HepG2 (cell line): ENCODE data around the gene SAP130. TPM values are rescaled to one million over a fixed set of nuclear protein-coding genes. Genes with fewer than 3 reads are reported as not detected.

ENCODE experiments used
- ATAC-seq: fragments of 200-7000 bp; cut with Tn5 transposase; 3 replicates; pipeline ENCODE4 v1.9.1; 2020; ENCODE audit warnings: mild to moderate bottlenecking, moderate library complexity
- BruUV-seq: library from RNA; stranded (reverse); fragments of 400-500 nt; replicated peaks from 2 replicates; lab custom pipeline; 2021; lab: Mats Ljungman, UMichigan
- CTCF ChIA-PET: fragments of 300-600 bp; formaldehyde crosslinking; extraction: SDS; loops from one replicate; lab custom pipeline; 2021; ENCODE audit warnings: low total read pairs, inconsistent platforms, low intra/inter-chr PET ratio; lab: Yijun Ruan, JAX
- POLR2A ChIA-PET: fragments of 350-600 bp; sonication (Branson Sonifier 250); formaldehyde crosslinking; loops from one replicate; lab custom pipeline; 2020; ENCODE audit warnings: antibody characterized with exemption, inconsistent platforms; lab: Yijun Ruan, JAX
- DNase-seq: peaks from one replicate; pipeline ENCODE4 v3.0.0-alpha.2; 2015; ENCODE audit warnings: low spot score
- FAIRE-seq: peaks from 3 replicates; lab custom pipeline; 2011; peaks lifted over from hg19 to GRCh38; lab: Jason Lieb, UNC
- H2AFZ ChIP-seq: one replicate; pipeline ENCODE4 v1.6.1; 2011; ENCODE audit warnings: low read length, inconsistent platforms
- H3K27ac ChIP-seq: fragments of 300-600 bp; 3 replicates; pipeline ENCODE4 v1.8.0; 2011; ENCODE audit warnings: mixed run types, mild to moderate bottlenecking, mixed read lengths, low read length, inconsistent platforms; ENCODE audit not compliant: insufficient read depth; ENCODE audit errors: extremely low read length
- H3K27me3 ChIP-seq, 2 experiments: fragments of 200-600 bp in 1 of 2; 2 replicates in 1 of 2; 3 replicates in 1 of 2; pipeline versions ENCODE4 v1.6.0 to v1.8.0; 2011; ENCODE audit warnings: low read length in 2 of 2, mild to moderate bottlenecking in 2 of 2, moderate library complexity in 2 of 2, inconsistent platforms in 1 of 2; ENCODE audit not compliant: insufficient read depth in 2 of 2, control insufficient read depth in 1 of 2
- H3K36me3 ChIP-seq, 2 experiments: fragments of 200-600 bp in 1 of 2; replicated peaks in 1 of 2; 2 replicates in 1 of 2; 3 replicates in 1 of 2; pipeline versions ENCODE4 v1.5.1 to v1.8.0; 2011; ENCODE audit warnings: low read length in 2 of 2, inconsistent platforms in 1 of 2; ENCODE audit not compliant: insufficient read depth in 2 of 2, control insufficient read depth in 1 of 2
- H3K4me1 ChIP-seq: 2 replicates; pipeline ENCODE4 v1.5.1; 2012; ENCODE audit warnings: low read length, inconsistent platforms; ENCODE audit not compliant: insufficient read depth
- H3K4me2 ChIP-seq: 2 replicates; pipeline ENCODE4 v1.6.0; 2011; ENCODE audit warnings: low read depth, low read length, inconsistent platforms
- H3K4me3 ChIP-seq, 3 experiments: fragments of 200-600 bp in 1 of 3; sonication (generic), shearing (Covaris generic) in 1 of 3; replicated peaks in 1 of 3; 2 replicates each; pipeline ENCODE4 v1.5.1; 2011 to 2016; ENCODE audit warnings: low read length in 3 of 3, inconsistent platforms in 2 of 3, low read depth in 2 of 3, mild to moderate bottlenecking in 2 of 3, control low read depth in 1 of 3, mixed read lengths in 1 of 3; ENCODE audit not compliant: insufficient read depth in 1 of 3
- H3K79me2 ChIP-seq: one replicate; pipeline ENCODE4 v1.6.1; 2011; ENCODE audit warnings: low read length, inconsistent platforms; ENCODE audit not compliant: insufficient read depth
- H3K9ac ChIP-seq: 2 replicates; pipeline ENCODE4 v1.6.0; 2011; ENCODE audit warnings: mild to moderate bottlenecking, low read depth, low read length, inconsistent platforms; ENCODE audit not compliant: insufficient read depth
- H3K9me3 ChIP-seq: 2 replicates; pipeline ENCODE4 v1.5.1; 2012; ENCODE audit warnings: mild to moderate bottlenecking, low read length
- H4K20me1 ChIP-seq: 2 replicates; pipeline ENCODE4 v1.6.0; 2011; ENCODE audit warnings: inconsistent platforms, mild to moderate bottlenecking, low read length, moderate library complexity; ENCODE audit not compliant: insufficient read depth
- ATF4 ChIP-seq, 2 experiments: fragments of 450-650 bp in 1 of 2; sonication (generic) in 1 of 2; formaldehyde crosslinking; IDR thresholded peaks; 2 replicates each; pipeline versions ENCODE4 v1.5.0 to v1.8.0; 2020 to 2022; ENCODE audit warnings: mild to moderate bottlenecking in 1 of 2, missing genetic modification reagents in 1 of 2
- ATF7 ChIP-seq, 2 experiments: fragments of 450-650 bp in 1 of 2; sonication (generic) in 1 of 2; formaldehyde crosslinking in 1 of 2; IDR thresholded peaks; 2 replicates each; pipeline versions ENCODE4 v1.4.0 to v1.6.1; 2016 to 2020; ENCODE audit warnings: antibody characterized with exemption in 1 of 2, mild to moderate bottlenecking in 1 of 2, missing genetic modification reagents in 1 of 2
- BCL3 ChIP-seq: sonication (generic); formaldehyde crosslinking; IDR thresholded peaks from 2 replicates; pipeline ENCODE4 v1.5.1; 2020; ENCODE audit warnings: mild to moderate bottlenecking, missing genetic modification reagents, moderate library complexity
- CEBPB ChIP-seq: IDR thresholded peaks from 2 replicates; pipeline ENCODE4 v1.6.1; 2011; ENCODE audit warnings: low read depth, low read length, improper control_type of control experiment, borderline replicate concordance
- HOXA7 ChIP-seq: sonication (generic); formaldehyde crosslinking; IDR thresholded peaks from 2 replicates; pipeline ENCODE4 v1.8.1; 2022; ENCODE audit warnings: mild to moderate bottlenecking, missing genetic modification reagents, moderate library complexity
- MEIS1 ChIP-seq: sonication (generic); formaldehyde crosslinking; IDR thresholded peaks from 2 replicates; pipeline ENCODE4 v1.9.0; 2021; ENCODE audit warnings: mild to moderate bottlenecking, missing genetic modification reagents, moderate library complexity, borderline replicate concordance
- MIER3 ChIP-seq: IDR thresholded peaks from 2 replicates; pipeline ENCODE4 v1.6.1; 2016; ENCODE audit warnings: missing compliant biosample characterization, borderline replicate concordance
- PHB2 ChIP-seq: fragments of 450-650 bp; IDR thresholded peaks from 2 replicates; pipeline ENCODE4 v1.6.1; 2018; ENCODE audit not compliant: partially characterized antibody
- ZNF225 ChIP-seq: sonication (generic); formaldehyde crosslinking; IDR thresholded peaks from 2 replicates; pipeline ENCODE4 v1.4.0; 2020; ENCODE audit warnings: mild to moderate bottlenecking, missing genetic modification reagents
- ZSCAN12 ChIP-seq: sonication (generic); formaldehyde crosslinking; IDR thresholded peaks from 2 replicates; pipeline ENCODE4 v1.9.0; 2021; ENCODE audit warnings: mild to moderate bottlenecking, missing genetic modification reagents
- WGBS: methylation state at CpG from one replicate; pipeline ENCODE4 v1.1.6; 2017; ENCODE audit warnings: low lambda C conversion rate; 5-methylcytosine and 5-hydroxymethylcytosine counted together
- in situ Hi-C: cut with HindIII; loops from 2 replicates; pipeline ENCODE4 v1.10.0; 2017; ENCODE audit warnings: low pct_unique_long_range_greater_than_20kb; ENCODE audit not compliant: extremely low pct_ligation_motif_present
- intact Hi-C: fragments of 100-400 bp; cut with micrococcal nuclease; formaldehyde crosslinking; loops from one replicate; pipeline ENCODE4 v1.10.0; 2022; ENCODE audit not compliant: unreplicated experiment
- polyA plus RNA-seq, 8 experiments: library from polyadenylated mRNA; depleted of rRNA in 3 of 8; stranded (reverse) in 7 of 8; unstranded in 1 of 8; fragments of >200 nt; fragmentation: Illumina TruSeq in 4 of 8; extraction: Trizol in 4 of 8; gene quantifications; 2 replicates each; pipeline versions ENCODE4 v1.2.1 to v1.2.3, GENCODE V29; 2011 to 2016; ENCODE audit warnings: low read depth in 4 of 8, missing spikeins in 1 of 8, mixed read lengths in 1 of 8; ENCODE audit not compliant: insufficient read depth in 1 of 8
- total RNA-seq, 5 experiments: library from RNA; depleted of rRNA; stranded (reverse); fragments of >200 nt; fragmentation: Illumina TruSeq; extraction: Trizol; gene quantifications; 2 replicates each; pipeline ENCODE4 v1.2.3, GENCODE V29; 2016; ENCODE audit warnings: low read depth in 1 of 5

The SAP130 gene
- total and polyA plus RNA-seq, 2 of the 13 experiments (the other 11 are each of a cell fraction or from before 2014, with no cell fraction given) = 11.1 to 18.6 TPM

- H3K27ac ChIP-seq = no peak overlapping the region
- no peaks in the 10 kb centered on the region for H3K4me1 ChIP-seq
- H3K4me2 ChIP-seq = no peak overlapping the region
- no peak overlapping the region for H3K9ac ChIP-seq
- WGBS = 96% methylated on average over 6 of the region's 6 CpGs
- no peaks in the 10 kb centered on the region for H4K20me1 ChIP-seq
- BruUV-seq = no TSS peak
- FAIRE-seq = no peak
- in situ Hi-C loops = no loop called here
- intact Hi-C loops = no loop called here
- H3K27me3 ChIP-seq = no peaks in the 10 kb centered on the region
- no peaks in the 10 kb centered on the region for H3K9me3 ChIP-seq
- H3K4me3 ChIP-seq = no peak overlapping the region
- no peak for ATAC-seq
- ChIA-PET POLR2A (no interaction called here), CTCF (no interaction called here)
- no peak overlapping the region for H2AFZ ChIP-seq
- no peak for DNase-seq
- peaks cover 16 to 54% of the 10 kb centered on the region in 2 experiments for H3K36me3 ChIP-seq
- H3K79me2 ChIP-seq = no peaks in the 10 kb centered on the region
- peak; percentile 66; the same call in 1 of the 2 replicates for TF ChIP-seq CEBPB
- TF ChIP-seq HOXA7 (CRISPR knock-in tag) = no peak
- TF ChIP-seq BCL3 = no peak
- TF ChIP-seq MEIS1 (CRISPR knock-in tag) = no peak
- TF ChIP-seq PHB2 = no peak
- TF ChIP-seq ATF7 (IDR thresholded peaks at IDR 0.05) = peak; percentile 63; the same call in 1 of the 2 replicates
- TF ChIP-seq ATF7 (CRISPR knock-in tag; IDR thresholded peaks at IDR 0.05) = no peak
- TF ChIP-seq ATF4 (CRISPR knock-in tag; IDR thresholded peaks at IDR 0.05) = 0 out of 4 replicates have a peak, but pooled peaks of 1 of the 2 experiments have one; percentile 40
- no peak for TF ChIP-seq MIER3 (CRISPR knock-in tag)
- no peak for TF ChIP-seq ZSCAN12 (CRISPR knock-in tag)
- no peak for TF ChIP-seq ZNF225
These were observed 85.9 kb downstream of the SAP130 start for GRCh38 chr2:127942002-127942401.
